Urinary bladder (tissue), 4 donors: ENCODE results near the gene EDDM13. TPM values are rescaled to one million over a fixed set of nuclear protein-coding genes. Genes with fewer than 3 reads are reported as not detected.

Experiments used
- DNase-seq: peaks from one replicate; pipeline ENCODE4 v3.0.0-alpha.2; 2015; ENCODE audit errors: extremely low spot score
- H3K27ac ChIP-seq: one replicate; pipeline ENCODE4 v1.5.1; 2013; ENCODE audit warnings: low read depth, mild to moderate bottlenecking, moderate library complexity
- H3K36me3 ChIP-seq: one replicate; pipeline ENCODE4 v1.6.1; 2013; ENCODE audit warnings: mild to moderate bottlenecking, moderate library complexity; ENCODE audit not compliant: insufficient read depth
- H3K4me1 ChIP-seq: one replicate; pipeline ENCODE4 v1.6.1; 2013; ENCODE audit warnings: mild to moderate bottlenecking, moderate library complexity; ENCODE audit not compliant: insufficient read depth
- H3K4me3 ChIP-seq: one replicate; pipeline ENCODE4 v1.5.1; 2013; ENCODE audit warnings: low read depth, low read length
- WGBS: extraction: QIAGEN DNeasy Blood & Tissue Kit; methylation state at CpG from one replicate; pipeline ENCODE4 v1.1.7; 2013; 5-methylcytosine and 5-hydroxymethylcytosine counted together
- polyA plus RNA-seq: library from polyadenylated mRNA; stranded (reverse); fragments of 200-250 nt; gene quantifications from one replicate; pipeline ENCODE4 v1.2.3, GENCODE V29; 2013
- total RNA-seq: library from RNA; depleted of rRNA; stranded (reverse); fragments of >200 nt; gene quantifications from one replicate; pipeline ENCODE4 v1.2.3, GENCODE V29; 2014
- donor health status: healthy with polysubstance abuse.
- donor health status: healthy.

Gene EDDM13
- total and polyA plus RNA-seq, 2 donors, result 0.43 TPM; not detected in 1

GRCh38 chr19:56270676-56271075 is 1.9 kb upstream of the EDDM13 start:
- 80% methylated on average over 3 of the region's 3 CpGs for WGBS
- DNase-seq, result no peak
- Histone ChIP-seq H3K36me3 (no peaks in the 10 kb centered on the region), H3K4me3 (no peak overlapping the region), H3K27ac (no peak overlapping the region), H3K4me1 (no peaks in the 10 kb centered on the region)

GRCh38 chr19:56271151-56271550 is 1.4 kb upstream of the EDDM13 start:
- no peaks in the 10 kb centered on the region for H3K4me1 ChIP-seq
- no peak overlapping the region for H3K4me3 ChIP-seq
- H3K27ac ChIP-seq, result no peak overlapping the region
- DNase-seq, result no peak
- WGBS, result 81% methylated on average over 6 of the region's 6 CpGs
- no peaks in the 10 kb centered on the region for H3K36me3 ChIP-seq

GRCh38 chr19:56273563-56274117 is 1.1 kb downstream of the EDDM13 start:
- Histone ChIP-seq H3K4me1 (no peaks in the 10 kb centered on the region), H3K4me3 (no peak overlapping the region), H3K27ac (no peak overlapping the region), H3K36me3 (no peaks in the 10 kb centered on the region)
- 48% methylated on average over 6 of the region's 6 CpGs for WGBS
- no peak for DNase-seq

GRCh38 chr19:56282809-56283208 is 10.3 kb downstream of the EDDM13 start:
- 96% methylated on average over 4 of the region's 4 CpGs for WGBS
- H3K36me3 ChIP-seq, result no peaks in the 10 kb centered on the region
- no peak overlapping the region for H3K27ac ChIP-seq
- no peak overlapping the region for H3K4me3 ChIP-seq
- no peak for DNase-seq
- H3K4me1 ChIP-seq, result no peaks in the 10 kb centered on the region

GRCh38 chr19:56284746-56285145 is 12.2 kb downstream of the EDDM13 start:
- WGBS, result 93% methylated on average over 3 of the region's 3 CpGs
- Histone ChIP-seq H3K27ac (no peak overlapping the region), H3K4me1 (no peaks in the 10 kb centered on the region), H3K4me3 (no peak overlapping the region), H3K36me3 (no peaks in the 10 kb centered on the region)
- DNase-seq, result no peak

- H3K4me1 ChIP-seq, result no peaks in the 10 kb centered on the region
- H3K27ac ChIP-seq, result no peak overlapping the region
- H3K36me3 ChIP-seq, result no peaks in the 10 kb centered on the region
- H3K4me3 ChIP-seq, result no peak overlapping the region
- no peak for DNase-seq
These were observed 17.6 kb downstream of the EDDM13 start for GRCh38 chr19:56290104-56290503.

- Histone ChIP-seq H3K4me1 (peaks cover 1% of the 10 kb centered on the region), H3K27ac (no peak overlapping the region), H3K4me3 (no peak overlapping the region), H3K36me3 (no peaks in the 10 kb centered on the region)
- DNase-seq, result no peak
- 96% methylated on average over 6 of the region's 6 CpGs for WGBS
These were observed 19.3 kb downstream of the EDDM13 start for GRCh38 chr19:56291867-56292266.

GRCh38 chr19:56294549-56294948 is 22.0 kb downstream of the EDDM13 start:
- H3K4me3 ChIP-seq, result no peak overlapping the region
- no peak for DNase-seq
- peaks cover 1% of the 10 kb centered on the region for H3K4me1 ChIP-seq
- H3K36me3 ChIP-seq, result no peaks in the 10 kb centered on the region
- 85% methylated on average over 4 of the region's 4 CpGs for WGBS
- no peak overlapping the region for H3K27ac ChIP-seq

GRCh38 chr19:56295531-56296455 is 23.2 kb downstream of the EDDM13 start:
- 88% methylated on average over 22 of the region's 22 CpGs for WGBS
- no peaks in the 10 kb centered on the region for H3K36me3 ChIP-seq
- no peak overlapping the region for H3K4me3 ChIP-seq
- H3K4me1 ChIP-seq, result peaks cover 1% of the 10 kb centered on the region
- DNase-seq, result no peak
- H3K27ac ChIP-seq, result no peak overlapping the region

- H3K36me3 ChIP-seq, result no peaks in the 10 kb centered on the region
- no peak for DNase-seq
- WGBS, result over 99% methylated on average over 3 of the region's 3 CpGs
- H3K27ac ChIP-seq, result no peak overlapping the region
- H3K4me1 ChIP-seq, result peaks cover 1% of the 10 kb centered on the region
- no peak overlapping the region for H3K4me3 ChIP-seq
These were observed 24.5 kb downstream of the EDDM13 start for GRCh38 chr19:56297010-56297409.

GRCh38 chr19:56299688-56300087 is 27.1 kb downstream of the EDDM13 start:
- Histone ChIP-seq H3K4me3 (no peak overlapping the region), H3K36me3 (no peaks in the 10 kb centered on the region), H3K4me1 (peaks cover 1% of the 10 kb centered on the region), H3K27ac (no peak overlapping the region)
- DNase-seq, result no peak
- WGBS, result 62% methylated on average over 3 of the region's 3 CpGs

- no peak for DNase-seq
- Histone ChIP-seq H3K4me1 (no peaks in the 10 kb centered on the region), H3K4me3 (no peak overlapping the region), H3K36me3 (no peaks in the 10 kb centered on the region), H3K27ac (no peak overlapping the region)
- WGBS, result 73% methylated on average over 5 of the region's 5 CpGs
These were observed 28.6 kb downstream of the EDDM13 start for GRCh38 chr19:56301155-56301554.

- no peak for DNase-seq
- no peaks in the 10 kb centered on the region for H3K4me1 ChIP-seq
- H3K27ac ChIP-seq, result no peak overlapping the region
- no peak overlapping the region for H3K4me3 ChIP-seq
- H3K36me3 ChIP-seq, result no peaks in the 10 kb centered on the region
- 69% methylated on average over 9 of the region's 9 CpGs for WGBS
These were observed 29.5 kb downstream of the EDDM13 start for GRCh38 chr19:56301886-56302620.

GRCh38 chr19:56304243-56304642 is 31.7 kb downstream of the EDDM13 start:
- WGBS, result 84% methylated on average over 9 of the region's 9 CpGs
- no peak overlapping the region for H3K27ac ChIP-seq
- no peak overlapping the region for H3K4me3 ChIP-seq
- no peaks in the 10 kb centered on the region for H3K4me1 ChIP-seq
- DNase-seq, result no peak
- H3K36me3 ChIP-seq, result no peaks in the 10 kb centered on the region
